ENCODE data around the gene CRYBA4. TPM values are rescaled to one million over a fixed set of nuclear protein-coding genes. Genes with fewer than 3 reads are reported as not detected.

CRYBA4 gene
- total and polyA plus RNA-seq, 7 donors, result not detected

DNA sequence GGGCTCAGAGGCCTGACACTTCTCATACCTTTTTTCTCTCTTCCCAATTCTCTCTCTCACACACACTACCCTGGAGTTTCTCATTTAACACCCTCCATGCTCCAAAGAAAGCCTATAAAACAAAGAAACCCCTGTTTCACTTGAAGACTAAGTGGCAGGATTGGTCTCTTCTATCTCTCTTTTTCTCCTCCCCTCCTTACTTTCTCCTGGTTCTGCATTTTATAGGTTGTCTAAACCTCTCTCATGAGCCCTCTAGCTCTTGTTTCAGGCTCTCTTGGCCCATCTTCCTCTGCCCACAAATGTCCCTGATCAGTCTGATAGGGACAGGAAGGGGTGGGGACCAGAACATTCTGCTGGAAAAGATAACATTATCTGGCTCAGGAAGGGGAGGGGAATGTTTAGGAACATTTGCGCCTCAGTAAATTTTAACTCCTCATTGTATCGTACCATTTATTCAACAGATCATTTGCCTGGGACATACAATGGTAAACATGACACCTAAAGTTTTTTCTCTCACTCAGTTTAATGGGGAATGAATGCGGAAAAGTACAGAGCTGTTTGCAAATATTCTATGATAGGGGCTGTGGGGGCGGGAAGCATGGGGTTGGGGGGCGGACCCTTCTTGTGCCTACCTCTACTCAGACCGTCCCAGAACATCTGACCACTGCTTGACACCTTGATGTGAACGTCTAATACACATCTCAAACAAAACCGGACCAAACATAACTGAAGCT, 10.8 kb downstream of the CRYBA4 start:
- H3K27ac ChIP-seq, result no peak overlapping the region
- DNase-seq (no peak), ATAC-seq (peak in 1 of 4 donors; percentile 49)

DNA sequence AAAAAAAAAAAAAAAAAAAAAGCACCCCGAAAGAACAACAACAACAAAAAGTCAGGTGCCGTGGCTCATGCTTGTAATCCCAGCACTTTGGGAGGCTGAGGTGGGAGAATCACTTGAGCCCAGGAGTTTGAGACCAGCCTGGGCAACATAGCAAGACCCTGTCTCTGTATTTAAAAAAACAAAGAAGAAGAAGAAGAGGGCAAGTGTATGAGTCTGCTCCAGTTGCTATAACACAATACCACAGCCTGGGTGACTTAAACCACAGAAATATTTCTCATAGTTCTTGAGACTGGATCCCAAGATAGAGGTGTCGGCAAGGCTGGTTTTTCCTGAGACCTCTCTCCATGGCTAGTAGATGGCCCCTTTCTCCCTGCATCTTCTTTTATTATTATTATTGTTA, 12.4 kb downstream of the CRYBA4 start:
- no peaks in the 10 kb centered on the region for H3K4me1 ChIP-seq
- no peak for DNase-seq
- 83 to 97% (median 94%) methylated on average over 3 of the region's 3 CpGs for WGBS, 3 donors
- no peak overlapping the region for H3K27ac ChIP-seq
- TF ChIP-seq, protein P1, sequence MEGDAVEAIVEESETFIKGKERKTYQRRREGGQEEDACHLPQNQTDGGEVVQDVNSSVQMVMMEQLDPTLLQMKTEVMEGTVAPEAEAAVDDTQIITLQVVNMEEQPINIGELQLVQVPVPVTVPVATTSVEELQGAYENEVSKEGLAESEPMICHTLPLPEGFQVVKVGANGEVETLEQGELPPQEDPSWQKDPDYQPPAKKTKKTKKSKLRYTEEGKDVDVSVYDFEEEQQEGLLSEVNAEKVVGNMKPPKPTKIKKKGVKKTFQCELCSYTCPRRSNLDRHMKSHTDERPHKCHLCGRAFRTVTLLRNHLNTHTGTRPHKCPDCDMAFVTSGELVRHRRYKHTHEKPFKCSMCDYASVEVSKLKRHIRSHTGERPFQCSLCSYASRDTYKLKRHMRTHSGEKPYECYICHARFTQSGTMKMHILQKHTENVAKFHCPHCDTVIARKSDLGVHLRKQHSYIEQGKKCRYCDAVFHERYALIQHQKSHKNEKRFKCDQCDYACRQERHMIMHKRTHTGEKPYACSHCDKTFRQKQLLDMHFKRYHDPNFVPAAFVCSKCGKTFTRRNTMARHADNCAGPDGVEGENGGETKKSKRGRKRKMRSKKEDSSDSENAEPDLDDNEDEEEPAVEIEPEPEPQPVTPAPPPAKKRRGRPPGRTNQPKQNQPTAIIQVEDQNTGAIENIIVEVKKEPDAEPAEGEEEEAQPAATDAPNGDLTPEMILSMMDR (IDR thresholded peaks at IDR 0.05), result no peak
- no peaks in the 10 kb centered on the region for H3K27me3 ChIP-seq (ENCODE audit: insufficient read depth in 3 of 3, low read length in 2 of 3)
- intact Hi-C loops (cut with DNase I), result no loop called here
- ATAC-seq, result no peak
- no peak overlapping the region for H3K4me3 ChIP-seq
- H3K36me3 ChIP-seq (ENCODE audit: insufficient read depth in 1 of 2, low read depth in 1 of 2), result no peaks in the 10 kb centered on the region
- H3K9me3 ChIP-seq, result no peaks in the 10 kb centered on the region

More for the DNA sequence above, 10.8 kb downstream of the CRYBA4 start:
- 55 to 65% (median 64%) methylated on average over 8 of the region's 8 CpGs for WGBS, 3 donors
- Histone ChIP-seq H3K4me3 (no peak overlapping the region), H3K27me3 (ENCODE audit: insufficient read depth in 3 of 3, low read length in 2 of 3) (no peaks in the 10 kb centered on the region), H3K9me3 (no peaks in the 10 kb centered on the region), H3K4me1 (no peaks in the 10 kb centered on the region), H3K36me3 (ENCODE audit: insufficient read depth in 1 of 2, low read depth in 1 of 2) (no peaks in the 10 kb centered on the region)
- TF ChIP-seq, protein P1 (IDR thresholded peaks at IDR 0.05), result no peak
- intact Hi-C loops (cut with DNase I), result no loop called here

- Histone ChIP-seq H3K27ac (no peak overlapping the region), H3K4me3 (no peak overlapping the region), H3K4me1 (no peaks in the 10 kb centered on the region), H3K27me3 (ENCODE audit: insufficient read depth in 3 of 3, low read length in 2 of 3) (no peaks in the 10 kb centered on the region), H3K36me3 (ENCODE audit: insufficient read depth in 1 of 2, low read depth in 1 of 2) (no peaks in the 10 kb centered on the region), H3K9me3 (no peaks in the 10 kb centered on the region)
- ATAC-seq, result no peak
- no peak for DNase-seq
- WGBS, 3 donors, result 78 to 85% (median 78%) methylated on average over 2 of the region's 2 CpGs
- intact Hi-C loops (cut with DNase I), result no loop called here
- TF ChIP-seq, protein P1 (IDR thresholded peaks at IDR 0.05), result no peak
Observed at GRCh38 chr22:26635117-26635516, 13.4 kb downstream of the CRYBA4 start.

- Histone ChIP-seq H3K36me3 (ENCODE audit: insufficient read depth in 1 of 2, low read depth in 1 of 2) (no peaks in the 10 kb centered on the region), H3K27me3 (ENCODE audit: insufficient read depth in 3 of 3, low read length in 2 of 3) (no peaks in the 10 kb centered on the region), H3K9me3 (no peaks in the 10 kb centered on the region), H3K27ac (no peak overlapping the region), H3K4me1 (no peaks in the 10 kb centered on the region), H3K4me3 (no peak overlapping the region)
- DNase-seq (no peak), ATAC-seq (no peak)
- TF ChIP-seq, protein P1 (IDR thresholded peaks at IDR 0.05), result no peak
- intact Hi-C loops (cut with DNase I), result no loop called here
- 35 to 39% (median 37%) methylated on average over 1 of the region's 1 CpG for WGBS, 3 donors
Observed at GRCh38 chr22:26636296-26636695, 14.5 kb downstream of the CRYBA4 start.

All from psoas muscle (tissue), 8 donors.